ENCODE results near the gene B4GALT1. TPM values are rescaled to one million over a fixed set of nuclear protein-coding genes. Genes with fewer than 3 reads are reported as not detected.

The B4GALT1 gene
- total and polyA plus RNA-seq, 8 donors: 6.4 to 125 (median 24.9) TPM

- intact Hi-C loops (cut with DNase I; ENCODE audit: low total_unique reads): no loop called here
- H3K27me3 ChIP-seq: no peaks in the 10 kb centered on the region
- no peak for DNase-seq
- WGBS, 5 donors: 83 to 87% (median 86%) methylated on average over 6 of the region's 6 CpGs
- H3K27ac ChIP-seq: no peak overlapping the region
- no peaks in the 10 kb centered on the region for H3K9me3 ChIP-seq
- TF ChIP-seq POLR2A (IDR thresholded peaks at IDR 0.05): no peak
- TF ChIP-seq, protein P1, sequence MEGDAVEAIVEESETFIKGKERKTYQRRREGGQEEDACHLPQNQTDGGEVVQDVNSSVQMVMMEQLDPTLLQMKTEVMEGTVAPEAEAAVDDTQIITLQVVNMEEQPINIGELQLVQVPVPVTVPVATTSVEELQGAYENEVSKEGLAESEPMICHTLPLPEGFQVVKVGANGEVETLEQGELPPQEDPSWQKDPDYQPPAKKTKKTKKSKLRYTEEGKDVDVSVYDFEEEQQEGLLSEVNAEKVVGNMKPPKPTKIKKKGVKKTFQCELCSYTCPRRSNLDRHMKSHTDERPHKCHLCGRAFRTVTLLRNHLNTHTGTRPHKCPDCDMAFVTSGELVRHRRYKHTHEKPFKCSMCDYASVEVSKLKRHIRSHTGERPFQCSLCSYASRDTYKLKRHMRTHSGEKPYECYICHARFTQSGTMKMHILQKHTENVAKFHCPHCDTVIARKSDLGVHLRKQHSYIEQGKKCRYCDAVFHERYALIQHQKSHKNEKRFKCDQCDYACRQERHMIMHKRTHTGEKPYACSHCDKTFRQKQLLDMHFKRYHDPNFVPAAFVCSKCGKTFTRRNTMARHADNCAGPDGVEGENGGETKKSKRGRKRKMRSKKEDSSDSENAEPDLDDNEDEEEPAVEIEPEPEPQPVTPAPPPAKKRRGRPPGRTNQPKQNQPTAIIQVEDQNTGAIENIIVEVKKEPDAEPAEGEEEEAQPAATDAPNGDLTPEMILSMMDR (IDR thresholded peaks at IDR 0.05): no peak
- TF ChIP-seq POLR2AphosphoS5 (IDR thresholded peaks at IDR 0.05): no peak
- no peak for TF ChIP-seq EP300 (IDR thresholded peaks at IDR 0.05)
- H3K36me3 ChIP-seq: no peaks in the 10 kb centered on the region
- no peak overlapping the region for H3K4me3 ChIP-seq
- H3K4me1 ChIP-seq: peaks cover 6 to 24% (median 17%) of the 10 kb centered on the region in 4 donors
These were observed 8.7 kb upstream of the B4GALT1 start for GRCh38 chr9:33175649-33176325.

GRCh38 chr9:33172256-33173238, 5.4 kb upstream of the B4GALT1 start:
- peak in 1 of 2 donors; percentile 75 for DNase-seq
- Histone ChIP-seq H3K36me3 (no peaks in the 10 kb centered on the region), H3K27me3 (no peaks in the 10 kb centered on the region), H3K4me1 (peaks cover 15 to 43% (median 33%) of the 10 kb centered on the region in 4 donors), H3K27ac (peak overlapping the region; percentile 78 to 92 (median 84)), H3K4me3 (no peak overlapping the region), H3K9me3 (no peaks in the 10 kb centered on the region)
- WGBS, 5 donors: 53 to 73% (median 67%) methylated on average over 8 of the region's 8 CpGs
- TF ChIP-seq EP300 (IDR thresholded peaks at IDR 0.05) (no peak), POLR2AphosphoS5 (IDR thresholded peaks at IDR 0.05) (peak in 2 of 3 donors; percentile 73 to 78)
- intact Hi-C loops (cut with DNase I; ENCODE audit: low total_unique reads): loop anchor here (5.0 kb wide), 1 partner anchor 95 kb away; the partner anchor contains the start of gene SMU1

DNA sequence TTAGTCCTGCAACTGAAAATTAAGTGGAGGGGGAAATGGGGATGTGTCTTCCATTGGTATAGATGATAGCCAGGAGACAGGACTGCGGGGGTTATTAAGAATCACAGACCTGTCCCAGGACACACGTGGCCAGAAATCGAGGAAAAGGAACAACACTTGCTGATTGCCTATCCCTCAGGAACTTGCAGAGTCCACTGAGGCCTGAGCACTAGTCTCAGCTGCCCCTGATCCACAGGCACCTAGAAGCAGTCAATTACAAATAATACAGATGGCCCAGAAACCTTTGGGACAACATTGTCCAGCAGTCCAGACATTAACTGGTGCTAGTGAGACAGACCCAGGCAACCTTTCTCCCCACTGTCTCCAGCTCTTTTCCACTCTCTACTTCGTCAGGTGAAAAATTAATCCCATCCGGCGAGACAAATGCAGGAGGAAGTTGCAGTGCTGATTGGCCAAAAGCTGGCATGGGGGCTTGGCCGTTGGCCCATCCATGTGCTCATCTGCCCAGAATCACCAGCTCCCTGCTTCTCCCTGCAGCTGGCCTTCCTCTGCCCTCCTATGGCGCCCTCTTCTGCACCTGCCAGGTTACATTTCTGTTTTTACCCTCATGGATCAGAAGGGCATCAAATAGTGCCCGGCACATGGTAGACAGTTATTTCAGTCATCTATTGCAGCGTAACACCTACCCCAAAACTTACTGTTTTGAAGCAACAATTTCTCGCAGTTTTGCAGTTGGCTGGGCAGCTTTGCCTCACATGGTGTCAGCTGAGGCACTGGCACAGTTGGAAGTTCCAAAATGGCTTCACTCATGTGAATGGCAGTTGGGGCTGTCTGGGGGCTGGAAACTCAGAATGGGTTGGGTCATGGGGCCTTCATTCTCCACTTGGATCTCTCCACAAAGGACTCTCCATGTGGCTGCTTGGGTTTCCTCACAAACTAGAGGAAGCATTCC, 3.6 kb upstream of the B4GALT1 start:
- no peaks in the 10 kb centered on the region for H3K36me3 ChIP-seq
- H3K4me1 ChIP-seq: peaks cover 16 to 45% (median 38%) of the 10 kb centered on the region in 4 donors
- H3K9me3 ChIP-seq: no peaks in the 10 kb centered on the region
- TF ChIP-seq POLR2AphosphoS5 (IDR thresholded peaks at IDR 0.05): no peak
- TF ChIP-seq, protein P1 (IDR thresholded peaks at IDR 0.05): peak in 2 of 7 experiments; percentile 30 to 31
- TF ChIP-seq EP300 (IDR thresholded peaks at IDR 0.05): no peak
- TF ChIP-seq POLR2A (IDR thresholded peaks at IDR 0.05): no peak
- DNase-seq: peak; percentile 38 to 74
- 63 to 74% (median 64%) methylated on average over 11 of the region's 11 CpGs for WGBS, 5 donors
- no peak overlapping the region for H3K4me3 ChIP-seq
- no peaks in the 10 kb centered on the region for H3K27me3 ChIP-seq
- H3K27ac ChIP-seq: peak overlapping the region; percentile 46 to 92 (median 79)
- intact Hi-C loops (cut with DNase I; ENCODE audit: low total_unique reads): loop anchor here (5.0 kb wide), 1 partner anchor 93 kb away; the partner anchor contains the start of gene SMU1

DNA sequence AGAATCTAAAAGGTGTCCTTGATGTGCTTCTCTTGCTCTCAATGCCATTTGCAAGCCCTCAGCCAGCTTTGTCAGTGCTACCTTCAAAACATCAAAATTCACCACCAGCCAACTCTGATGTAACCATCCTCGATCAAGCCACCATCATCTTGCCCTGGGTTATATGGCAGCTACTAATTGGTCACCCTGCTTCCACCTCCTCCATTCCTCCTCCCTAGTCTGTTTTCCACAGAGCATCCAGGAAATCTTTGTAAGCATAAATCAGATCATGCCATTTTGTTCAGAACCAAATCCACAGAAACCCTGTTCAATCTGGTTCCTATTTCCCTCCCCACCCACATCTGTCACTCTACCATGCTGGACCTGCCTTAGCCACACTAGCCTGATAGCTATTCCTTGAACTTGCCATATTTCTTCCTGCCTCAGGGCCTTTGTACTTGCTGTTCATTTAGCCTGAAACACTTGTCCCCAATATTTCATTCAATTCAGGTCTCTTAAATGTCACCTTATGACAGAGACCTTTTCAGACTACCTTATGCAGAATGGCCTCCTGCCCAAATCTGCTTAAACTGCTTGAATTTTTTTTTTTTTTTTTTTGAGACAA, 1.9 kb upstream of the B4GALT1 start:
- no peaks in the 10 kb centered on the region for H3K9me3 ChIP-seq
- intact Hi-C loops (cut with DNase I; ENCODE audit: low total_unique reads): no loop called here
- H3K4me3 ChIP-seq: no peak overlapping the region
- DNase-seq: no peak
- TF ChIP-seq, protein P1 (IDR thresholded peaks at IDR 0.05): no peak
- TF ChIP-seq POLR2AphosphoS5 (IDR thresholded peaks at IDR 0.05) (no peak), POLR2A (IDR thresholded peaks at IDR 0.05) (no peak), EP300 (IDR thresholded peaks at IDR 0.05) (no peak)
- peak overlapping the region in 4 of 5 donors; percentile 35 to 99 (median 96) for H3K27ac ChIP-seq
- H3K27me3 ChIP-seq: no peaks in the 10 kb centered on the region
- peaks cover 27 to 62% (median 49%) of the 10 kb centered on the region in 4 donors for H3K4me1 ChIP-seq
- no peaks in the 10 kb centered on the region for H3K36me3 ChIP-seq
- 89 to 100% (median 93%) methylated on average over 1 of the region's 1 CpG for WGBS, 5 donors
